ENCODE measurements around the gene TRIOBP. TPM values are rescaled to one million over a fixed set of nuclear protein-coding genes. Genes with fewer than 3 reads are reported as not detected.
A peak's percentile ranks its signal among the peaks of the same experiment; 100 is the strongest.

TRIOBP gene
- total RNA-seq, 2 experiments from 2014 or later = 41.4 to 44.4 TPM

- Mint-ChIP-seq H3K9me3 (no peaks in the 10 kb centered on the region), H3K27me3 (peaks cover 55% of the 10 kb centered on the region), H3K4me1 (peaks cover 25% of the 10 kb centered on the region), H3K4me3 (peak within 1 kb of the TSS; percentile 75), H3K36me3 (no peaks in the 10 kb centered on the region), H3K27ac (no peak within 1 kb of the TSS)
- DNase-seq (peak; percentile 92), ATAC-seq (ENCODE audit: low read depth) (peak; percentile 96)
- POLR2A ChIA-PET = interaction anchor here (0.7 to 2.5 kb wide), 11 partner anchors 10 to 639 kb away, joined by 3 to 9 read pairs (median 4); partner anchors contain the start of genes ANKRD54, GGA1, PDXP and RAC2
Observed at GRCh38 chr22:37807410-37808293, 110.8 kb downstream of the TRIOBP start, which contains the start of gene GCAT. Gene GCAT, plus strand, starts transcription at chr22:37807934. Its CDS starts 34 bp downstream, at chr22:37807968.

GRCh38 chr22:37808294-37808657, 111.4 kb downstream of the TRIOBP start:
- POLR2A ChIA-PET = interaction anchor here (1.0 to 2.5 kb wide), 6 partner anchors 9 to 199 kb away, joined by 3 to 9 read pairs (median 4); partner anchors contain the start of genes ANKRD54 and GGA1
- Mint-ChIP-seq H3K9me3 (no peaks in the 10 kb centered on the region), H3K27ac (no peak overlapping the region), H3K27me3 (peaks cover 49% of the 10 kb centered on the region), H3K4me1 (peaks cover 19% of the 10 kb centered on the region), H3K4me3 (peak overlapping the region; percentile 75), H3K36me3 (no peaks in the 10 kb centered on the region)
- DNase-seq (no peak), ATAC-seq (ENCODE audit: low read depth) (no peak)

- Mint-ChIP-seq H3K36me3 (no peaks in the 10 kb centered on the region), H3K27ac (no peak overlapping the region), H3K4me1 (peaks cover 17% of the 10 kb centered on the region), H3K9me3 (no peaks in the 10 kb centered on the region), H3K27me3 (peaks cover 38% of the 10 kb centered on the region), H3K4me3 (peak overlapping the region; percentile 35)
- DNase-seq = no peak
- POLR2A ChIA-PET = interaction anchor here (0.7 to 2.5 kb wide), 5 partner anchors 28 to 151 kb away, joined by 3 to 9 read pairs (median 4); partner anchors contain the start of genes ANKRD54 and PDXP
- ATAC-seq (ENCODE audit: low read depth) = no peak
Observed at GRCh38 chr22:37809672-37810333, 113.0 kb downstream of the TRIOBP start.

- Mint-ChIP-seq H3K36me3 (no peaks in the 10 kb centered on the region), H3K9me3 (no peaks in the 10 kb centered on the region), H3K4me3 (no peak overlapping the region), H3K27ac (no peak overlapping the region), H3K4me1 (peaks cover 9% of the 10 kb centered on the region), H3K27me3 (peaks cover 23% of the 10 kb centered on the region)
- ATAC-seq (ENCODE audit: low read depth) (no peak), DNase-seq (no peak)
- POLR2A ChIA-PET = no interaction called here
Observed at GRCh38 chr22:37811867-37812266, 115.0 kb downstream of the TRIOBP start.

- H3K27me3 Mint-ChIP-seq = peaks cover 17% of the 10 kb centered on the region
- no peak overlapping the region for H3K4me3 Mint-ChIP-seq
- POLR2A ChIA-PET = no interaction called here
- H3K27ac Mint-ChIP-seq = no peak overlapping the region
- no peaks in the 10 kb centered on the region for H3K9me3 Mint-ChIP-seq
- ATAC-seq (ENCODE audit: low read depth) (no peak), DNase-seq (no peak)
- no peaks in the 10 kb centered on the region for H3K36me3 Mint-ChIP-seq
- peaks cover 8% of the 10 kb centered on the region for H3K4me1 Mint-ChIP-seq
Observed at GRCh38 chr22:37812869-37813678, 116.2 kb downstream of the TRIOBP start.

- Mint-ChIP-seq H3K4me3 (no peak overlapping the region), H3K4me1 (peaks cover 8% of the 10 kb centered on the region)
- POLR2A ChIA-PET = no interaction called here
Observed at GRCh38 chr22:37815593-37815992, 118.7 kb downstream of the TRIOBP start.

GRCh38 chr22:37816543-37817180, 119.8 kb downstream of the TRIOBP start:
- ATAC-seq (ENCODE audit: low read depth) (no peak), DNase-seq (no peak)
- peaks cover 29% of the 10 kb centered on the region for H3K27me3 Mint-ChIP-seq
- H3K4me1 Mint-ChIP-seq = peaks cover 8% of the 10 kb centered on the region
- H3K27ac Mint-ChIP-seq = no peak overlapping the region
- POLR2A ChIA-PET = interaction anchor here (0.7 to 1.3 kb wide), 2 partner anchors 37 to 46 kb away, joined by 3 to 5 read pairs; no protein-coding TSS in a partner anchor
- no peak overlapping the region for H3K4me3 Mint-ChIP-seq
- H3K9me3 Mint-ChIP-seq = no peaks in the 10 kb centered on the region
- H3K36me3 Mint-ChIP-seq = no peaks in the 10 kb centered on the region

More at GRCh38 chr22:37815593-37815992, 118.7 kb downstream of the TRIOBP start:
- Mint-ChIP-seq H3K9me3 (no peaks in the 10 kb centered on the region), H3K36me3 (no peaks in the 10 kb centered on the region), H3K27ac (no peak overlapping the region), H3K27me3 (peaks cover 22% of the 10 kb centered on the region)
- DNase-seq = no peak
- no peak for ATAC-seq (ENCODE audit: low read depth)

- Mint-ChIP-seq H3K4me1 (peaks cover 13% of the 10 kb centered on the region), H3K4me3 (peak overlapping the region; percentile 25), H3K9me3 (no peaks in the 10 kb centered on the region), H3K27me3 (peaks cover 29% of the 10 kb centered on the region), H3K36me3 (no peaks in the 10 kb centered on the region), H3K27ac (no peak overlapping the region)
- POLR2A ChIA-PET = interaction anchor here (0.7 to 1.3 kb wide), 4 partner anchors 10 to 46 kb away, joined by 3 read pairs; partner anchors contain the start of genes ANKRD54 and GCAT
- DNase-seq = peak; percentile 90
- ATAC-seq (ENCODE audit: low read depth) = peak; percentile 78
Observed at GRCh38 chr22:37817705-37818408, 121.0 kb downstream of the TRIOBP start.

- Mint-ChIP-seq H3K27ac (no peak overlapping the region), H3K4me1 (peaks cover 13% of the 10 kb centered on the region), H3K36me3 (no peaks in the 10 kb centered on the region), H3K4me3 (peak overlapping the region; percentile 32), H3K9me3 (no peaks in the 10 kb centered on the region), H3K27me3 (peaks cover 32% of the 10 kb centered on the region)
- POLR2A ChIA-PET = interaction anchor here (0.7 to 1.6 kb wide), 6 partner anchors 10 to 77 kb away, joined by 3 to 7 read pairs (median 3); partner anchors contain the start of genes ANKRD54 and GCAT
- DNase-seq = peak; percentile 79
- peak; percentile 74 for ATAC-seq (ENCODE audit: low read depth)
Observed at GRCh38 chr22:37818409-37819104, 121.7 kb downstream of the TRIOBP start.

- peak overlapping the region; percentile 51 for H3K4me3 Mint-ChIP-seq
- H3K9me3 Mint-ChIP-seq = no peaks in the 10 kb centered on the region
Observed at GRCh38 chr22:37819105-37819433, 122.2 kb downstream of the TRIOBP start.

GRCh38 chr22:37820350-37820749, 123.5 kb downstream of the TRIOBP start:
- no peak overlapping the region for H3K27ac Mint-ChIP-seq
- H3K36me3 Mint-ChIP-seq = no peaks in the 10 kb centered on the region
- POLR2A ChIA-PET = interaction anchor here (0.7 to 1.6 kb wide), 3 partner anchors 13 to 24 kb away, joined by 4 to 7 read pairs (median 4); partner anchors contain the start of genes ANKRD54 and GCAT
- peaks cover 15% of the 10 kb centered on the region for H3K4me1 Mint-ChIP-seq
- no peak overlapping the region for H3K4me3 Mint-ChIP-seq
- H3K9me3 Mint-ChIP-seq = no peaks in the 10 kb centered on the region
- no peak for ATAC-seq (ENCODE audit: low read depth)
- no peak for DNase-seq
- peaks cover 32% of the 10 kb centered on the region for H3K27me3 Mint-ChIP-seq

More at GRCh38 chr22:37819105-37819433, 122.2 kb downstream of the TRIOBP start:
- no peaks in the 10 kb centered on the region for H3K36me3 Mint-ChIP-seq
- peaks cover 32% of the 10 kb centered on the region for H3K27me3 Mint-ChIP-seq
- POLR2A ChIA-PET = interaction anchor here (0.9 to 1.6 kb wide), 4 partner anchors 14 to 77 kb away, joined by 3 to 7 read pairs (median 4); partner anchors contain the start of gene ANKRD54
- ATAC-seq (ENCODE audit: low read depth) (no peak), DNase-seq (no peak)
- H3K27ac Mint-ChIP-seq = no peak overlapping the region
- H3K4me1 Mint-ChIP-seq = peaks cover 13% of the 10 kb centered on the region

Measured in activated naive CD8-positive, alpha-beta T cell treated with anti-CD3 and anti-CD28 coated beads, Interleukin-2, amount 10 ng/mL, durations not matched to agents 7 days and 5 days (primary cell).